GM10248 (cell line): ENCODE measurements around the gene CFAP54.

Experiments used
- CTCF ChIA-PET: fragments of 300-600 bp; sonication (Branson Sonifier 250); formaldehyde crosslinking; extraction: SDS; loops from one replicate; lab custom pipeline; 2021; ENCODE audit warnings: antibody characterized with exemption; lab: Yijun Ruan, JAX
- POLR2A ChIA-PET: fragments of 350-650 bp; sonication (Branson Sonifier 250); formaldehyde crosslinking; extraction: SDS; loops from one replicate; lab custom pipeline; 2020; ENCODE audit warnings: antibody characterized with exemption; lab: Yijun Ruan, JAX
- DNase-seq: peaks from one replicate; pipeline ENCODE4 v3.0.0; 2012; ENCODE audit errors: extremely low spot score
- CTCF ChIP-seq: IDR thresholded peaks from 2 replicates; pipeline ENCODE4 v1.5.1; 2012; ENCODE audit warnings: mild to moderate bottlenecking, low read depth; ENCODE audit errors: extremely low read depth, missing control alignments, control extremely low read depth

Gene CFAP54

DNA sequence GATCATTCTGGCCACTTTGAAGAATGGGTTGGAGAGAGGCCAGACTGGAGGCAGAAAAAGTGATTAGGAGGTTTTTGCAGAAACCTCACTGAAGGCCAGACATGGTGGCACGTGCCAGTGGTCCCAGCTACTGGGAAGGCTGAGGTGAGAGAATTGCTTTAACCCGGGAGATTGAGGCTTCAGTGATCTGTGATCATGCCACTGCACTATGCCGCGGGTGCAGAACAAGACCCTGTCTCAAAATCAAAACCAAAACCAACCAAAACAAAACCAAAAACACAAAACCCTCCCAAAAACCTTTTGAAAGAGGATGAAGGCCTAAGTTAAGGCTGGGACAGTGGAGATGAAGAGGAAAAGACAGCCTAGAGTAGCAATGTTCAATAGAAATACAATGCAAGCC, 15.2 kb upstream of the CFAP54 start:
- no peak for DNase-seq
- ChIA-PET POLR2A (no interaction called here), CTCF (no interaction called here)
- TF ChIP-seq CTCF = no peak

- ChIA-PET POLR2A (no interaction called here), CTCF (interaction anchor here (1.3 kb wide), 1 partner anchor 11 kb away, joined by 4 read pairs; no protein-coding TSS in a partner anchor)
- TF ChIP-seq CTCF = no peak
- DNase-seq = no peak
These were observed 11.4 kb upstream of the CFAP54 start for GRCh38 chr12:96478011-96478410.

DNA sequence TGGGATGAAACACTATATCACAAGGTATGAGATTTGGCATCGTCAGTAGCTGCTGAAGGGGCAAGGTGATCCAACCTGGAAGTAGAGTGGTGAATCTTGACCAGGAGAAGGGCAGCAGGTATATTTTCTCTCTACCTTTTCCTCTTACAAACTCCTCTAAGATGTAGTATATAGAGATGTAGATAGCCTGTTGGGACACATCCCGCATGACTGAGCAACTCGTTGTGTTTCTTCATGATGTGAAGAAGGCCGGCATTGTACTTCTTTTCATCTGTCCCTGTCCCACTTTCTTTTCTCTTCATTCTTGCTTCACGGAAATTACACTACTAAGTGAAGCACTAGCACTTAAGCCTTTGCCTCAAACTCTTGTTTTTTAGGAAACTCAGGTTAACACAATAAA, 7.3 kb upstream of the CFAP54 start:
- CTCF ChIA-PET = interaction anchor here (1.2 to 1.3 kb wide), 2 partner anchors 34 to 82 kb away, joined by 3 read pairs; partner anchors contain the start of gene CDK17
- no peak for DNase-seq
- no peak for TF ChIP-seq CTCF
- POLR2A ChIA-PET = interaction anchor here (0.7 kb wide), 1 partner anchor 69 kb away, joined by 6 read pairs; no protein-coding TSS in a partner anchor

DNA sequence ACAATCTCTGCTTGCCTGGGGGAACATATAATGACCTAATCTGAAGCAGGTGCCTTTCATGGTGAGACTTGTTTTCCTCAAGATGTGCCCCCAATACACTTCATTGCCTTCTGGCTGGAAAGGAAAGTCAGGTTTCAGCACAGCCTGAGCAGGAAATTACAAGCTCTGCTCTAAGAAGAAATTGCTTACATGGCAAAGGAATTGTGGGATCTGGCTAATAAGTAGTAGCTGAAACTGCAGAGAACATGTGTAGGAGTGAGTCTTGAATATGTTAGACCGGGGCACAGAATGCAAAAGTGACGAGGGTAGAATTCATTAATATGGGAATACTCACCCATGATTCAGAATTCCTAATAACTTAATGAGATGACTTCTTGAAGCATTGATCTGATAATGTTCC, 6.3 kb upstream of the CFAP54 start:
- no peak for DNase-seq
- no peak for TF ChIP-seq CTCF
- ChIA-PET POLR2A (no interaction called here), CTCF (no interaction called here)

DNA sequence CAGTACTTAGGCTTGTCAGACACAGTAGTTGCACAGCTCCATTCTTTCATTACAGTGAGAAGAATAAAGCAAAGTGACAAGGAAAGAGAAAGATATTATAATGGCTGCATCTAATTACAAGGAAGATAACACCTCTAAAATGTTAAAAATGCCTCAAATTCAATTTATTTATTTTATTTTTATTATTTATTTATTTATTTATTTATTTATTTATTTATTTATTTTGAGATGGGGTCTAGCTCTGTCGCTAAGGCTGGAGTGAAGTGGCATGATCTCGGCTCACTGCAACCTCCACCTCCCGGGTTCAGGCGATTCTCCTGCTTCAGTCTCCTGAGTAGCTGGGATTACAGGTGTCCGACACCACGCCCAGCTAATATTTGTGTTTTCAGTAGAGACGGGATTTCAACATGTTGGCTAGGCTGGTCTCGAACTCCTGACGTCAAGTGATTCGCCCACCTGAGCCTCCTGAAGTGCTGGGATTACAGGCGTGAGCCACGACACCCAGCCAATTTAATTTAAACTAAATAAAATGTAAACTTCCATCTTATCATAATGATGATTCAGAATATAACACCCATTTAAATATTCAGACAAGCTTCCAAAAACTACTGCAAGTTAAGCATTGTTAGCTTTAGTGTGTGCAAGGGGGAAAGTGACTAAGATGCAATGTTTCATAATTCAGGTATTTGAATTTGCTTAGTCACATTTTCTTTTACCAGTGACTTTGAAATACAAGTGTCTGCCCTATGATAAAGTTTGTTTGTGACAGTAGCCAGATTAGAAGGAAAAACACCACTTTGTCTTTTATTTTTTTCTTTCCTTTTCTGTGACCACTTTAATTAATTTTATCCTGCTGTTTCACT, 2.4 kb upstream of the CFAP54 start:
- no peak for DNase-seq

GRCh38 chr12:96487634-96488033, 1.7 kb upstream of the CFAP54 start:
- ChIA-PET POLR2A (no interaction called here), CTCF (interaction anchor here (2.2 to 7.8 kb wide), 3 partner anchors 22 to 88 kb away, joined by 7 to 90 read pairs (median 13); partner anchors contain the start of gene CDK17)
- no peak for TF ChIP-seq CTCF
- DNase-seq = no peak

More for the DNA sequence above, 2.4 kb upstream of the CFAP54 start:
- ChIA-PET CTCF (interaction anchor here (0.6 to 7.8 kb wide), 4 partner anchors 29 to 272 kb away, joined by 3 to 90 read pairs (median 4); no protein-coding TSS in a partner anchor), POLR2A (no interaction called here)
- no peak for TF ChIP-seq CTCF
